Measurements from ENCODE around the gene ALDH7A1.
A peak's percentile ranks its signal among the peaks of the same experiment; 100 is the strongest.

ALDH7A1 gene

DNA sequence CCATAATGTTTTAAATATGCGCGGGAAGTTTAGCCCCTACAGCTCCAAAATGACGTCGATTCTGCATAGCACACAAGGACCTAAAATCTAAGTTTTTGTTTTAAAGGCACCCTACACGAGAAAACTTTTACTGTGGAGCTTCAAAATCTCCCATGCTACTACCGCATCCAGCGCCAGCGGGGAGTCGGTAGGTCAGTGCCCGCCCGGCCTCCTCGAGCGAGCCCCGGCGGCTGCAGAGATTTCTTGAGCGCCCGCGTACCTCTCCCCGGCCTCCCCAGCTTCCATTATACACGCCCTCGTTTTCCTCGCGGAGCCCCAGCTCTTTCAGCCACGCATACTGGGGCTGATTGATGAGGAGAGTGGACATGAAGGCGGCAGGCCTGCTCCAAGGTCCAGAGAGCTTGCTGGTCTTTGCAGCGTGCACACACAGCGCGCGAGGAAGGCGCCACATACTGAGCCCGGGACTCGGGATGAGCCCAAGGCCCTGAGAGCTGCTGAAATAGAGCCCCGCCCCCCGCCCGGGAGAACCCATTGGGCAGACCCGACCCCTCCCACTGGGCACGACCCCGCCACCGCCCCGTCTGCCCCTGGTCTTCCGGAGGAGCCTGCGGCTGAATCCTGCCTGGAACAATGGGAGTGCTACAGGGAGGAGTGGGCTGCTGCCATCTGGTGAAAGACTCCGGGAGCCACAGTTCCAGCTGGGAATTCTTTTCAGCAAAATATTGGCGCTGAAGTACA lies at the start of gene ALDH7A1:
Gene ALDH7A1, minus strand, starts transcription at position 472 of the 738 bp plus-strand sequence. Its CDS starts 21 bp downstream, at position 451.
- TF ChIP-seq, protein P1, sequence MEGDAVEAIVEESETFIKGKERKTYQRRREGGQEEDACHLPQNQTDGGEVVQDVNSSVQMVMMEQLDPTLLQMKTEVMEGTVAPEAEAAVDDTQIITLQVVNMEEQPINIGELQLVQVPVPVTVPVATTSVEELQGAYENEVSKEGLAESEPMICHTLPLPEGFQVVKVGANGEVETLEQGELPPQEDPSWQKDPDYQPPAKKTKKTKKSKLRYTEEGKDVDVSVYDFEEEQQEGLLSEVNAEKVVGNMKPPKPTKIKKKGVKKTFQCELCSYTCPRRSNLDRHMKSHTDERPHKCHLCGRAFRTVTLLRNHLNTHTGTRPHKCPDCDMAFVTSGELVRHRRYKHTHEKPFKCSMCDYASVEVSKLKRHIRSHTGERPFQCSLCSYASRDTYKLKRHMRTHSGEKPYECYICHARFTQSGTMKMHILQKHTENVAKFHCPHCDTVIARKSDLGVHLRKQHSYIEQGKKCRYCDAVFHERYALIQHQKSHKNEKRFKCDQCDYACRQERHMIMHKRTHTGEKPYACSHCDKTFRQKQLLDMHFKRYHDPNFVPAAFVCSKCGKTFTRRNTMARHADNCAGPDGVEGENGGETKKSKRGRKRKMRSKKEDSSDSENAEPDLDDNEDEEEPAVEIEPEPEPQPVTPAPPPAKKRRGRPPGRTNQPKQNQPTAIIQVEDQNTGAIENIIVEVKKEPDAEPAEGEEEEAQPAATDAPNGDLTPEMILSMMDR (IDR thresholded peaks at IDR 0.05; ENCODE audit: low read depth, low read length) = peak; percentile 68
- DNase-seq (ENCODE audit: extremely low read depth, low read depth) = peak; percentile 87

DNA sequence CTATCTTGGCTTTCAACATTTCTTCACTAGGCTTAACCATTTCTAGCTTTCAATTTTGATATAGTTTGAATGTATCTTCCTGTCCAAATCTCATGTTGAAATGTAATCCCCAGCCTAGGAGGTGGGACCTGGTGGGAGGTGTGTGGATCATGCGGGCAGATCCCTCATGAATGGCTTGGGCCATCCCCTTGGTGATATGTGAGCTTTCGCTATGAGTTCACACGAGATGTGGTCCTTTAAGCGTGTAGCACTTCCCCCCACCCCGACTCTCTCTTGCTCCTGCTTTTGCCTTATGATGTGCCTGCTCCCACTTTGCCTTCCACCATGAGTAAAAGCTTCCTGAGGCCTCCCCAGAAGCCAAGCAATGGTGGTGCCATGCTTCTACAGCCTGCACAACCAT lies 46.4 kb upstream of the ALDH7A1 start:
- DNase-seq (ENCODE audit: extremely low read depth, low read depth) = no peak
- TF ChIP-seq, protein P1 (IDR thresholded peaks at IDR 0.05; ENCODE audit: low read depth, low read length) = no peak

DNA sequence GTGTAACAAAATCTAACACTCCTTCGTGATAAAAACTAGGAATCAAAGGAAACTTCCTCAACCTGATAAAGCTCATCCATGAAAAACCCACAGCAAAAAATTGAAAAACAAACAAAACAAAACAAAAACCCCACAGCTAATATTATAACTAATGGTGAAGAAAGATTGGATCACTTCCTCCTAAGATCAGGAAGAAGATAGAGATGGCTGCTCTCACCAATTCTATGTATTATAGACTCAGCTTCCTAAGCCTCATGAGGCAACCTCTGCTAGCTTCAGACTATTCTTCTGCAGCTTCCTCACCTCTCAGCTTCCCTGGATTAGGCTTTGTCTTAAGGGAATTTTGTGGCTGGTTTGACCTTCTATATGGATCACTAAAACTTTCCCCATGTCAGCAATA lies 45.8 kb upstream of the ALDH7A1 start:
- TF ChIP-seq, protein P1 (IDR thresholded peaks at IDR 0.05; ENCODE audit: low read depth, low read length) = no peak
- no peak for DNase-seq (ENCODE audit: extremely low read depth, low read depth)

DNA sequence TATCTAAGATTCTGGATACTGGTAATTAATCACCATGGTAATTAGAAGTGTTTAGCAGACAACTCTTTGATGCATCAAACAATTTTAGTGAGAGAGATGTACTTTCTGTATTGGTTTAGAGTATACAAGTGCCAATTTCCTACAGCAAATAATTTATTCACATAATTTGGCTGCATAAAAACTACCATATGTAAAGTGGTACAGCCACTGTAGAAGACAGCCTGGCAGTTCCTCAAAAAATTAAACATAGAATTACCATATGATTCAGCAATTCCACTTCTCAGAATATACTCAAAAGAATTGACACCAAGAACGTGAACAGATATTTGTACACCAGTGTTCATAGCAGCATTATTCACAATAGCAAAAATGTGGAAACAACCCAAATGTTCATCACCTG lies 41.9 kb upstream of the ALDH7A1 start:
- no peak for DNase-seq (ENCODE audit: extremely low read depth, low read depth)
- TF ChIP-seq, protein P1 (IDR thresholded peaks at IDR 0.05; ENCODE audit: low read depth, low read length) = no peak

DNA sequence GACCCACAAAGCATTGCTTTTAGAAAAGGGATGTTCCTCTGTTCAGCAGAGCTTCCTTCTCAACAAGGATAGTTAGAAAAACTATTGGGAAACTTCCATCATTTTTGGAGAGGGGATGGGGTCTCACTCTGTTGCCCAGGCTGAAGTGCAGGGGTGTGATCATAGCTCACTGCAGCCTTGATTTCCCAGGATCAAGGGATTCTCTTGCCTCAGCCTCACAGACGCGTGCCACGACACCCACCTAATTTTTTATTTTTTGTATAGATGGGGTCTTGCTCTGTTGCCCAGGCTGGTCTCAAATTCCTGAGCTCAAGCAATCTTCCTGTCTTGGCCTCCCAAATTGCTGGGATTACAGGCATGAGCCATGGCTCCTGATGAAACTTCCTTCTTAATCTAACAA lies 40.6 kb upstream of the ALDH7A1 start:
- no peak for DNase-seq (ENCODE audit: extremely low read depth, low read depth)
- TF ChIP-seq, protein P1 (IDR thresholded peaks at IDR 0.05; ENCODE audit: low read depth, low read length) = no peak

DNA sequence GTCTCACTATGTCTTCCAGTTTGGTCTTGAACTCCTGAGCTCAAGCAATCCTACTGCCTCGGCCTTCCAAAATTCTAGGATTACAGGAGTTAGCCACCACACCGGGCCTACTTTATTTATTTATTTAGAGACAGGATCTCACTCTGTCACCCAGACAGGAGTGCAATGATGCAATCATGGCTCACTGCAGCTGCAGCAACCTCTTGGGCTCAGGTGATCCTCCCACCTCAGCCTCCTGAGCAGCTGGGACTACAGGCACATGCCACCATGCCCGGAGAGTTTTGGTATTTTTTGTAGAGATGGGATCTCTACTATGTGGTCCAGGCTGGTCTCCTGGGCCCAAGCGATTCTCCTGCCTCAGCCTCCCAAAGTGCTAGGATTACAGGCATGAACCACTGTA lies 38.5 kb upstream of the ALDH7A1 start:
- no peak for DNase-seq (ENCODE audit: extremely low read depth, low read depth)

DNA sequence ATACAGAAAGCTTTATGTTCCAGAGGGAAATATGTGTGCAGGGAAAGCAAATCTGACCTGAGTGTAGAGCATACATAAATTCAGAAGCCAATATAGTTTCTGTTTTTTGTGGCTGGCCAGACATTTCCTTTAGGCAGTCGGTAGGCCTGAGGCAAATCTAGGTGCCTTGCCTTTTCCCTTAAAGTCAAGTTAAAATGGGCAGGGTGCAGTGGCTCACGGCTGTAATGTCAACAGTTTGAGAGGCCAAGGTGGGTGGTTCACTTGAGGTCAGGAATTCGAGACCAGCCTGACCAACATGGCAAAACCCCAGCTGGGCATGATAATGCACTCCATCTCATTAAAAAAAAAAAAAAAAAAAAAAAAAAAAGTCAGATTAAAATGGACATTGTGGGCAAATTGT lies 36.9 kb upstream of the ALDH7A1 start:
- TF ChIP-seq, protein P1 (IDR thresholded peaks at IDR 0.05; ENCODE audit: low read depth, low read length) = no peak
- DNase-seq (ENCODE audit: extremely low read depth, low read depth) = no peak

More for the DNA sequence above, 38.5 kb upstream of the ALDH7A1 start:
- TF ChIP-seq, protein P1 (IDR thresholded peaks at IDR 0.05; ENCODE audit: low read depth, low read length) = no peak

Measured in AG09319 (cell line).